ENCODE results near the gene PPP1R3F. TPM values are rescaled to one million over a fixed set of nuclear protein-coding genes. Genes with fewer than 3 reads are reported as not detected.

Gene PPP1R3F
- total and polyA plus RNA-seq, 9 of the 15 experiments (the other 6 are each of a cell fraction or from before 2014, with no cell fraction given) = 0.03 to 0.91 (median 0.43) TPM; not detected in 1

DNA sequence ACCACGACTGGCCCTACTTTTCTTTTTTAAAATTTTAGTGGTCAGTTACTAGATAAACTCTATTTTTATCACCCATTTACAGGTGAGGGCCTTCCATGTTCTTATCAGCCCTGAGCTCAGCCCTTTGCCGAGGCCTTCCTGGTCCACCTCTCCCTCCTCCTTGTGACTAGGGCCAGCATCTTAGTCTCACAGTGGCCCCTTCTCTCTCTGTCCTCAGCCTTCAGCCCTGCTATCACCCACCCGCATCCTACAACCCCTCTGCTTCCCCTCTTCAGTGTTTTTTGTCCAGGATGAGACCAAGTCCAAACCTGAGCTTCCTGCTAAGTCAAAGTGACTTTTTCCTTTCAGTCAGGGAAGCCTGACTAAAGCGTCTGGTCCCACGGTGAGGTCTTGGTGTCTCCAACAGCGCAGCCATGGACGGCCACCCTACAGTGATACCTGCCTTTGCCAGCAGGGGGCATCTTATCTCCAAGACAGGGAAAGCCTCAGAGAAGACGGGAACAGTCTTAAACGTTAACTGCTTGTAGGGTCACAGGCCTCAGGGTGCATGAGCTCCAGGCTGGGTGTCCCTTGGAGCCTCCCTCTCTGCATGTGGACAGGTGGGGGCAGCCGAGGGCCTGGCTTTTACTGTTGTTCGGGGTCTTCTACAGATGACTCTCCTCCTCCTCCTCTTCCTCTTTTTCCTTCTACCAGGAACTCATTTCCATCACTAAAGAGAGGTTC is 22.2 kb downstream of the PPP1R3F start (continued):
- TF ChIP-seq, protein P1, sequence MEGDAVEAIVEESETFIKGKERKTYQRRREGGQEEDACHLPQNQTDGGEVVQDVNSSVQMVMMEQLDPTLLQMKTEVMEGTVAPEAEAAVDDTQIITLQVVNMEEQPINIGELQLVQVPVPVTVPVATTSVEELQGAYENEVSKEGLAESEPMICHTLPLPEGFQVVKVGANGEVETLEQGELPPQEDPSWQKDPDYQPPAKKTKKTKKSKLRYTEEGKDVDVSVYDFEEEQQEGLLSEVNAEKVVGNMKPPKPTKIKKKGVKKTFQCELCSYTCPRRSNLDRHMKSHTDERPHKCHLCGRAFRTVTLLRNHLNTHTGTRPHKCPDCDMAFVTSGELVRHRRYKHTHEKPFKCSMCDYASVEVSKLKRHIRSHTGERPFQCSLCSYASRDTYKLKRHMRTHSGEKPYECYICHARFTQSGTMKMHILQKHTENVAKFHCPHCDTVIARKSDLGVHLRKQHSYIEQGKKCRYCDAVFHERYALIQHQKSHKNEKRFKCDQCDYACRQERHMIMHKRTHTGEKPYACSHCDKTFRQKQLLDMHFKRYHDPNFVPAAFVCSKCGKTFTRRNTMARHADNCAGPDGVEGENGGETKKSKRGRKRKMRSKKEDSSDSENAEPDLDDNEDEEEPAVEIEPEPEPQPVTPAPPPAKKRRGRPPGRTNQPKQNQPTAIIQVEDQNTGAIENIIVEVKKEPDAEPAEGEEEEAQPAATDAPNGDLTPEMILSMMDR (IDR thresholded peaks at IDR 0.05 in 2 of 3, conservative IDR thresholded peaks at IDR 0.05 in 1 of 3; ENCODE audit: insufficient read depth in 2 of 3, low read depth in 1 of 3, low read length in 3 of 3) = peak; percentile 73 to 90 (median 76)
- TF ChIP-seq SMAD3 (CRISPR knock-in tag; conservative IDR thresholded peaks at IDR 0.05) = no peak
- TF ChIP-seq, protein P2, sequence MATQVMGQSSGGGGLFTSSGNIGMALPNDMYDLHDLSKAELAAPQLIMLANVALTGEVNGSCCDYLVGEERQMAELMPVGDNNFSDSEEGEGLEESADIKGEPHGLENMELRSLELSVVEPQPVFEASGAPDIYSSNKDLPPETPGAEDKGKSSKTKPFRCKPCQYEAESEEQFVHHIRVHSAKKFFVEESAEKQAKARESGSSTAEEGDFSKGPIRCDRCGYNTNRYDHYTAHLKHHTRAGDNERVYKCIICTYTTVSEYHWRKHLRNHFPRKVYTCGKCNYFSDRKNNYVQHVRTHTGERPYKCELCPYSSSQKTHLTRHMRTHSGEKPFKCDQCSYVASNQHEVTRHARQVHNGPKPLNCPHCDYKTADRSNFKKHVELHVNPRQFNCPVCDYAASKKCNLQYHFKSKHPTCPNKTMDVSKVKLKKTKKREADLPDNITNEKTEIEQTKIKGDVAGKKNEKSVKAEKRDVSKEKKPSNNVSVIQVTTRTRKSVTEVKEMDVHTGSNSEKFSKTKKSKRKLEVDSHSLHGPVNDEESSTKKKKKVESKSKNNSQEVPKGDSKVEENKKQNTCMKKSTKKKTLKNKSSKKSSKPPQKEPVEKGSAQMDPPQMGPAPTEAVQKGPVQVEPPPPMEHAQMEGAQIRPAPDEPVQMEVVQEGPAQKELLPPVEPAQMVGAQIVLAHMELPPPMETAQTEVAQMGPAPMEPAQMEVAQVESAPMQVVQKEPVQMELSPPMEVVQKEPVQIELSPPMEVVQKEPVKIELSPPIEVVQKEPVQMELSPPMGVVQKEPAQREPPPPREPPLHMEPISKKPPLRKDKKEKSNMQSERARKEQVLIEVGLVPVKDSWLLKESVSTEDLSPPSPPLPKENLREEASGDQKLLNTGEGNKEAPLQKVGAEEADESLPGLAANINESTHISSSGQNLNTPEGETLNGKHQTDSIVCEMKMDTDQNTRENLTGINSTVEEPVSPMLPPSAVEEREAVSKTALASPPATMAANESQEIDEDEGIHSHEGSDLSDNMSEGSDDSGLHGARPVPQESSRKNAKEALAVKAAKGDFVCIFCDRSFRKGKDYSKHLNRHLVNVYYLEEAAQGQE (IDR thresholded peaks at IDR 0.05; ENCODE audit: borderline replicate concordance) = peak; percentile 83; the same call in 1 of the 2 replicates
- TF ChIP-seq, protein P2 (CRISPR knock-in tag; IDR thresholded peaks at IDR 0.05; ENCODE audit: low read depth) = no peak
- 0 out of 4 replicates have a peak, but pooled peaks of 1 of the 2 experiments have one; percentile 18 for TF ChIP-seq MAZ (CRISPR knock-in tag; conservative IDR thresholded peaks at IDR 0.05 in 1 of 2, IDR thresholded peaks at IDR 0.05 in 1 of 2)
- no peak for TF ChIP-seq NFE2L1 (tag; IDR thresholded peaks at IDR 0.05; ENCODE audit: borderline replicate concordance, low read depth)
- no peak for TF ChIP-seq KDM4B (IDR thresholded peaks at IDR 0.05; ENCODE audit: borderline replicate concordance in 2 of 2, low read depth in 1 of 2)
- TF ChIP-seq ARHGAP35 (IDR thresholded peaks at IDR 0.05; ENCODE audit: partially characterized antibody) = no peak
- TF ChIP-seq HNRNPL (IDR thresholded peaks at IDR 0.05; ENCODE audit: low read depth, low read length) = no peak
- TF ChIP-seq, protein P3, sequence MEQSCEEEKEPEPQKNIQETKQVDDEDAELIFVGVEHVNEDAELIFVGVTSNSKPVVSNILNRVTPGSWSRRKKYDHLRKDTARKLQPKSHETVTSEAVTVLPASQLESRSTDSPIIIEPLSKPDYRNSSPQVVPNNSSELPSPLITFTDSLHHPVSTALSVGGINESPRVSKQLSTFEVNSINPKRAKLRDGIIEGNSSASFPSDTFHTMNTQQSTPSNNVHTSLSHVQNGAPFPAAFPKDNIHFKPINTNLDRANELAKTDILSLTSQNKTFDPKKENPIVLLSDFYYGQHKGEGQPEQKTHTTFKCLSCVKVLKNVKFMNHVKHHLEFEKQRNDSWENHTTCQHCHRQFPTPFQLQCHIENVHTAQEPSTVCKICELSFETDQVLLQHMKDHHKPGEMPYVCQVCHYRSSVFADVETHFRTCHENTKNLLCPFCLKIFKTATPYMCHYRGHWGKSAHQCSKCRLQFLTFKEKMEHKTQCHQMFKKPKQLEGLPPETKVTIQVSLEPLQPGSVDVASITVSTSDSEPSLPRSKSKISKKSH (CRISPR knock-in tag; IDR thresholded peaks at IDR 0.05) = no peak
- 0 out of 2 replicates have a peak, but pooled peaks have one; percentile 35 for TF ChIP-seq LCOR (CRISPR knock-in tag; IDR thresholded peaks at IDR 0.05)
- TF ChIP-seq FIP1L1 (IDR thresholded peaks at IDR 0.05; ENCODE audit: low read depth, low read length, poor library complexity, severe bottlenecking) = no peak
- peak in 1 of 2 experiments; percentile 18; a peak in 1 of 4 replicates for TF ChIP-seq RCOR1 (IDR thresholded peaks at IDR 0.05; ENCODE audit: borderline replicate concordance in 1 of 2, low read depth in 2 of 2, low read length in 2 of 2)
- TF ChIP-seq NCOR1 (IDR thresholded peaks at IDR 0.05) = no peak
- 0 out of 4 replicates have a peak, but pooled peaks of 1 of the 2 experiments have one; percentile 19 for TF ChIP-seq NRF1 (conservative IDR thresholded peaks at IDR 0.05 in 1 of 2, IDR thresholded peaks at IDR 0.05 in 1 of 2)

Measured in K562 (cell line).